PFSK-1 (cell line): Measurements from ENCODE around the gene LRMDA.

Experiments used
- POLR2AphosphoS5 ChIP-seq: IDR thresholded peaks from 2 replicates; pipeline ENCODE4 v1.6.1; 2012; ENCODE audit warnings: low read depth, mild to moderate bottlenecking, control low read depth, low read length, moderate library complexity
- SIN3A ChIP-seq: IDR thresholded peaks from 2 replicates; pipeline ENCODE4 v1.6.1; 2012; ENCODE audit warnings: mild to moderate bottlenecking, low read length, moderate library complexity, borderline replicate concordance; ENCODE audit not compliant: insufficient read depth
- TAF1 ChIP-seq: IDR thresholded peaks from 2 replicates; pipeline ENCODE4 v1.6.1; 2012; ENCODE audit warnings: low read length, control low read depth, borderline replicate concordance; ENCODE audit not compliant: insufficient read depth

DNA sequence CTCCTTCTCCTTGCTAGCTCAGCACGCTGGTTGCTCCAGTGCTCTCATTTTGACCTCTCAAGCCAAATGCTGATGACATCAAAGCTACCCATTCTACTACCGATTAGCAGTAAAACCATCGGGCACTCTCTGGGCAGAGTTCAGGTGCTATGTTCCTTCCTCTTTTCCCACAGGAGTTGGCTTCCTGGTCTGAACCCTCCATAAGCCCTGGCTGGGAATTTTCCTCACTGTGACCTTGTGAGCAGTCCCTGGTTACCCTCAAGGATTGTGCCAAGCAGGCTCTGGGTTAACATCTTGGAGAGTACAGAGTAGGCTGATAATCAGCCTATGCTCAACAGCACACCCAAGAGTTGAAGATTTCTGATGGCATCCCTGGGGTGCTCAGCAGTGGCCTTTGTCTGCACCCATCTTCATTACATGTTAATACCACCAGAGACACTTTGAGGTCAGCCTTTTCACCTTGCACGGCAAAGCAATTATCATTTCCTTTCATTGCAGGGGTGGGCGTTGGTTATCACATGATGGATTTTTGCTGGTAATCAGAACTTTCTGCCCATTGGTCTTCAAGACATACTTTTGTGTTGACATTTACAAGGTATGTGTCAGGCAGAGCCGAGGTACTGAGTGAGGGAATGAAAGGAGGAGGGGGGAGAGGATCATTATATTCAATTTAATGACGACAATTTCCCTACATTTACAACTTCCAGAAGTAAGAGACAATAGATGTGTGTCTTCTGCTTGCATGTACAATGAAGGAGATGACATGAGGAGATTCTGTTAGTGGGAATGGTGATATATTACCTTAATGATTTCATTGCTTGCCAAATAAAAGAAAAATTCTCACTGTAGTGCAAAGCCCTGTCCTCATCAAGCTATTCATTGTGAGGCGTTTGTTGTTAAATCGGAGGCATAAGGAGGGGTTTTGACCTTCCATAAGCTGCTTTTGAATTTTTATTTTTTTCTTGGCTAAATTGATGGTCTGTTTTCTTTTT is 452.0 kb downstream of the LRMDA start:
- TF ChIP-seq TAF1 (no peak), POLR2AphosphoS5 (no peak), SIN3A (no peak)
